H1 (cell line): ENCODE data around the gene ZNF254. TPM values are rescaled to one million over a fixed set of nuclear protein-coding genes. Genes with fewer than 3 reads are reported as not detected.
"Not testable (repeated sequence)": the region's sequence is repeated elsewhere in the genome, so short reads cannot be mapped to it uniquely, and the experiment has no call there.

Experiments used
- CTCF ChIA-PET: fragments of 300-600 bp; sonication (Branson Sonifier 250); formaldehyde crosslinking; loops from one replicate; lab custom pipeline; 2021; ENCODE audit not compliant: partially characterized antibody; lab: Charles Lee
- POLR2A ChIA-PET: fragments of 300-600 bp; sonication (Branson Sonifier 250); formaldehyde crosslinking; loops from one replicate; lab custom pipeline; 2021; ENCODE audit warnings: inconsistent platforms; ENCODE audit not compliant: partially characterized antibody; lab: Charles Lee
- DNase-seq, 2 experiments: peaks; one replicate each; pipeline versions ENCODE4 v3.0.0 to v3.0.0-alpha.2; 2010 to 2022; ENCODE audit warnings: low spot score in 2 of 2, low read depth in 1 of 2, mixed read lengths in 1 of 2
- FAIRE-seq: peaks from 2 replicates; lab custom pipeline; 2011; peaks lifted over from hg19 to GRCh38; lab: Jason Lieb, UNC
- H2AFZ ChIP-seq: 2 replicates; pipeline ENCODE4 v1.8.1; 2012; ENCODE audit warnings: low read length, inconsistent platforms
- H2AK5ac ChIP-seq: 2 replicates; pipeline ENCODE4 v1.6.1; 2013; ENCODE audit warnings: low read depth, low read length
- H2BK120ac ChIP-seq: replicated peaks from 2 replicates; pipeline ENCODE3; 2013; ENCODE audit warnings: low read depth, low read length, inconsistent platforms
- H2BK12ac ChIP-seq: 2 replicates; pipeline ENCODE4 v1.6.1; 2013; ENCODE audit warnings: low read depth, low read length
- H2BK15ac ChIP-seq: 2 replicates; pipeline ENCODE4 v1.6.1; 2013; ENCODE audit warnings: low read length
- H2BK20ac ChIP-seq: 2 replicates; pipeline ENCODE4 v1.6.1; 2013; ENCODE audit warnings: low read length
- H2BK5ac ChIP-seq: 2 replicates; pipeline ENCODE4 v1.6.1; 2013; ENCODE audit warnings: low read depth, low read length
- H3K14ac ChIP-seq: 2 replicates; pipeline ENCODE4 v1.6.1; 2013; ENCODE audit warnings: inconsistent platforms; ENCODE audit not compliant: insufficient read length
- H3K18ac ChIP-seq: 2 replicates; pipeline ENCODE4 v1.6.1; 2013; ENCODE audit warnings: low read length; ENCODE audit errors: extremely low read depth
- H3K23ac ChIP-seq: 2 replicates; pipeline ENCODE4 v1.6.1; 2013; ENCODE audit warnings: inconsistent platforms; ENCODE audit not compliant: insufficient read length
- H3K23me2 ChIP-seq: 2 replicates; pipeline ENCODE4 v1.6.1; 2013; ENCODE audit warnings: low read depth, low read length
- H3K27ac ChIP-seq: 2 replicates; pipeline ENCODE4 v1.6.1; 2011; ENCODE audit warnings: low read depth, low read length, inconsistent platforms
- H3K27me3 ChIP-seq, 4 experiments: replicated peaks in 1 of 4; 1 replicate in 1 of 4; 2 replicates in 3 of 4; pipeline versions ENCODE4 v1.6.1 to v1.8.1; 2011 to 2013; ENCODE audit warnings: low read length in 3 of 4, mild to moderate bottlenecking in 3 of 4, inconsistent platforms in 2 of 4, mixed read lengths in 2 of 4, moderate library complexity in 1 of 4; ENCODE audit not compliant: control insufficient read depth in 3 of 4, insufficient read depth in 3 of 4; ENCODE audit errors: extremely low read depth in 1 of 4
- H3K36me3 ChIP-seq, 4 experiments: 2 replicates each; pipeline versions ENCODE4 v1.6.1 to v1.8.1; 2011 to 2013; ENCODE audit warnings: mild to moderate bottlenecking in 4 of 4, low read length in 3 of 4, moderate library complexity in 2 of 4, control low read depth in 1 of 4, inconsistent platforms in 1 of 4; ENCODE audit not compliant: insufficient read depth in 4 of 4, control insufficient read depth in 2 of 4
- H3K4ac ChIP-seq: replicated peaks from 2 replicates; pipeline ENCODE3; 2013; ENCODE audit warnings: low read length, low read depth, mixed read lengths, inconsistent platforms; ENCODE audit not compliant: insufficient read length
- H3K4me1 ChIP-seq, 4 experiments: replicated peaks in 1 of 4; 1 replicate in 1 of 4; 2 replicates in 3 of 4; pipeline versions ENCODE4 v1.6.1 to v1.8.1; 2011 to 2013; ENCODE audit warnings: low read length in 3 of 4, inconsistent platforms in 2 of 4, mixed read lengths in 1 of 4; ENCODE audit not compliant: insufficient read depth in 4 of 4, control insufficient read depth in 3 of 4
- H3K4me2 ChIP-seq, 2 experiments: 2 replicates each; pipeline versions ENCODE4 v1.6.1 to v1.8.1; 2011 to 2013; ENCODE audit warnings: low read depth in 2 of 2, low read length in 2 of 2, control low read depth in 1 of 2, inconsistent platforms in 1 of 2, mild to moderate bottlenecking in 1 of 2; ENCODE audit not compliant: insufficient read depth in 1 of 2
- H3K4me3 ChIP-seq, 4 experiments: fragments of 200-600, 300-600 bp in 1 of 4; sonication (generic), shearing (Covaris generic), sonication (Bioruptor Twin) in 1 of 4; 2 replicates each; pipeline versions ENCODE4 v1.5.1 to v1.8.1; 2011 to 2016; ENCODE audit warnings: low read length in 4 of 4, low read depth in 3 of 4, control low read depth in 2 of 4, inconsistent platforms in 2 of 4, mild to moderate bottlenecking in 2 of 4, mixed read lengths in 1 of 4, moderate library complexity in 1 of 4; ENCODE audit not compliant: insufficient read depth in 2 of 4; ENCODE audit errors: extremely low read depth in 1 of 4
- H3K56ac ChIP-seq: replicated peaks from 2 replicates; pipeline ENCODE3; 2013; ENCODE audit warnings: low read depth, mild to moderate bottlenecking, mixed read lengths, low read length, inconsistent platforms; ENCODE audit not compliant: insufficient read length
- H3K79me1 ChIP-seq: 2 replicates; pipeline ENCODE4 v1.6.1; 2013; ENCODE audit warnings: low read depth, low read length, control low read depth
- H3K79me2 ChIP-seq, 2 experiments: 2 replicates each; pipeline versions ENCODE4 v1.6.1 to v1.8.1; 2012 to 2013; ENCODE audit warnings: low read length in 2 of 2, mild to moderate bottlenecking in 2 of 2, inconsistent platforms in 1 of 2; ENCODE audit not compliant: insufficient read depth in 2 of 2, control insufficient read depth in 1 of 2
- H3K9ac ChIP-seq, 4 experiments: replicated peaks in 1 of 4; 1 replicate in 1 of 4; 2 replicates in 3 of 4; pipeline versions ENCODE4 v1.6.1 to v1.8.1; 2011 to 2013; ENCODE audit warnings: low read depth in 3 of 4, low read length in 3 of 4, control low read depth in 2 of 4, mild to moderate bottlenecking in 2 of 4, moderate library complexity in 2 of 4, inconsistent platforms in 1 of 4; ENCODE audit errors: extremely low read depth in 1 of 4
- H3K9me3 ChIP-seq, 2 experiments: 2 replicates each; pipeline versions ENCODE4 v1.6.1 to v1.8.1; 2012 to 2013; ENCODE audit warnings: mild to moderate bottlenecking in 2 of 2, moderate library complexity in 2 of 2, control low read depth in 1 of 2, inconsistent platforms in 1 of 2, low read depth in 1 of 2, low read length in 1 of 2, mixed read lengths in 1 of 2; ENCODE audit not compliant: insufficient read depth in 2 of 2
- H4K20me1 ChIP-seq, 2 experiments: replicated peaks in 1 of 2; 2 replicates each; pipeline versions ENCODE3 to v1.8.1; 2011 to 2013; ENCODE audit warnings: inconsistent platforms in 2 of 2, low read length in 2 of 2, mild to moderate bottlenecking in 1 of 2; ENCODE audit not compliant: insufficient read depth in 2 of 2, control insufficient read depth in 1 of 2
- H4K5ac ChIP-seq: 2 replicates; pipeline ENCODE4 v1.6.1; 2013; ENCODE audit warnings: low read length, low read depth, mixed read lengths, inconsistent platforms; ENCODE audit not compliant: insufficient read length
- H4K8ac ChIP-seq: 2 replicates; pipeline ENCODE4 v1.8.0; 2013; ENCODE audit warnings: mild to moderate bottlenecking, moderate library complexity, low read length, inconsistent platforms; ENCODE audit not compliant: insufficient read depth; ENCODE audit errors: extremely low read depth
- H4K91ac ChIP-seq: replicated peaks from 2 replicates; pipeline ENCODE3; 2013; ENCODE audit warnings: low read length, mixed read lengths, inconsistent platforms; ENCODE audit not compliant: insufficient read length
- WGBS, 2 experiments: shearing (Covaris generic) in 1 of 2; methylation state at CpG; one replicate each; pipeline versions ENCODE4 v1.1.6 to v1.1.7; 2013 to 2015; ENCODE audit warnings: low lambda C conversion rate in 2 of 2, mixed read lengths in 2 of 2, inconsistent platforms in 1 of 2, low coverage in 1 of 2, missing lambda C conversion rate in 1 of 2; ENCODE audit not compliant: insufficient replicate concordance in 2 of 2, insufficient coverage in 1 of 2, insufficient read length in 1 of 2; ENCODE audit errors: extremely low coverage in 1 of 2, missing lambda C conversion rate in 1 of 2; 5-methylcytosine and 5-hydroxymethylcytosine counted together
- polyA plus RNA-seq, 7 experiments: library from polyadenylated mRNA; depleted of rRNA in 3 of 7; stranded (reverse) in 5 of 7; unstranded in 2 of 7; fragments of >200 nt in 5 of 7; fragments of 200-250 nt in 2 of 7; gene quantifications; 1 replicate in 5 of 7; 2 replicates in 1 of 7; 4 replicates in 1 of 7; pipeline versions ENCODE4 v1.2.1 to v1.2.3, GENCODE V29; 2011 to 2013; ENCODE audit warnings: missing spikeins in 2 of 7, mixed read lengths in 2 of 7
- total RNA-seq: library from RNA; stranded (reverse); fragmentation: NEBNext Ultra II Directional; extraction: Animal tissue kit (Norgen Biotek cat#: 25700); gene quantifications from 2 replicates; pipeline ENCODE4 v1.2.1, GENCODE V29; 2021

Gene ZNF254
- total and polyA plus RNA-seq, 2 of the 8 experiments (the other 6 are each of a cell fraction or from before 2014, with no cell fraction given) = 4.4 to 22.0 TPM

GRCh38 chr19:24041326-24041725 lies 45.7 kb upstream of the ZNF254 start:
- H3K9ac ChIP-seq, H3K23me2 ChIP-seq, H3K4me2 ChIP-seq, H2AK5ac ChIP-seq, H3K56ac ChIP-seq, H3K4ac ChIP-seq, H2BK12ac ChIP-seq, H2BK5ac ChIP-seq, H2BK20ac ChIP-seq, H3K79me1 ChIP-seq, H3K4me3 ChIP-seq, H3K14ac ChIP-seq, H2BK120ac ChIP-seq, FAIRE-seq, H3K27ac ChIP-seq, H3K23ac ChIP-seq, H2BK15ac ChIP-seq, H3K9me3 ChIP-seq, H4K5ac ChIP-seq, H3K27me3 ChIP-seq, H3K18ac ChIP-seq, CTCF ChIA-PET, DNase-seq, H4K91ac ChIP-seq, H2AFZ ChIP-seq, H3K4me1 ChIP-seq, H4K8ac ChIP-seq: not testable (repeated sequence)
- H3K79me2 ChIP-seq = peaks cover 21 to 66% of the 10 kb centered on the region in 2 experiments
- H3K36me3 ChIP-seq = peaks cover 3 to 34% (median 18%) of the 10 kb centered on the region in 4 experiments
- 98% methylated on average over 9 of the region's 32 CpGs; no CpG with 5 or more reads in 1 of the 2 experiments for whole genome bisulfite sequencing, 2 experiments
- POLR2A ChIA-PET = interaction anchor here (1.9 to 2.4 kb wide), 2 partner anchors 11 to 46 kb away, joined by 7 to 8 read pairs; partner anchors contain the start of gene ZNF254
- H4K20me1 ChIP-seq = peaks cover 2 to 16% of the 10 kb centered on the region in 2 experiments
